K562 (cell line): ENCODE measurements around the gene SFMBT2. TPM values are rescaled to one million over a fixed set of nuclear protein-coding genes. Genes with fewer than 3 reads are reported as not detected.

Experiments
- CCNT2 ChIP-seq: IDR thresholded peaks from 2 replicates; pipeline ENCODE4 v1.6.1; 2011; ENCODE audit warnings: borderline replicate concordance, low read depth, mild to moderate bottlenecking, moderate library complexity, mixed read lengths, low read length; ENCODE audit not compliant: insufficient read length; ENCODE audit errors: extremely low read depth
- FIP1L1 ChIP-seq: fragments of 200-400 bp; formaldehyde crosslinking; IDR thresholded peaks from 2 replicates; pipeline ENCODE4 v1.6.1; 2018; ENCODE audit warnings: mild to moderate bottlenecking, low read depth, low read length; ENCODE audit not compliant: poor library complexity, severe bottlenecking
- MAZ ChIP-seq, 2 experiments: fragments of 450-650 bp in 1 of 2; sonication (generic) in 1 of 2; formaldehyde crosslinking; IDR thresholded peaks in 1 of 2; conservative IDR thresholded peaks in 1 of 2; 2 replicates each; pipeline versions ENCODE4 v1.4.0 to v1.5.0; 2020; ENCODE audit warnings: mild to moderate bottlenecking in 1 of 2, missing genetic modification reagents in 1 of 2
- MBD2 ChIP-seq: sonication (generic); IDR thresholded peaks from 2 replicates; pipeline ENCODE4 v1.6.1; 2016; ENCODE audit warnings: low read depth, borderline replicate concordance
- POLR2AphosphoS5 ChIP-seq: IDR thresholded peaks from 2 replicates; pipeline ENCODE4 v1.6.1; 2011; ENCODE audit warnings: mild to moderate bottlenecking, low read depth, low read length, moderate library complexity; ENCODE audit not compliant: control insufficient read depth, insufficient read depth
- ZC3H4 ChIP-seq: sonication (generic); formaldehyde crosslinking; IDR thresholded peaks from 2 replicates; pipeline ENCODE4 v1.9.0; 2021; ENCODE audit warnings: missing genetic modification reagents, borderline replicate concordance
- polyA plus RNA-seq, 8 experiments: library from polyadenylated mRNA; depleted of rRNA in 4 of 8; stranded (reverse) in 5 of 8; unstranded in 3 of 8; fragments of >200 nt; fragmentation: Nextera tagmentation in 2 of 8; fragmentation: Illumina TruSeq in 1 of 8; extraction: Ambion mirVana in 2 of 8; extraction: Trizol in 1 of 8; gene quantifications; 2 replicates each; pipeline versions ENCODE4 v1.2.1 to v1.2.3, GENCODE V29; 2011 to 2014; ENCODE audit warnings: inconsistent platforms in 1 of 8, missing spikeins in 1 of 8
- total RNA-seq, 7 experiments: library from RNA; depleted of rRNA in 6 of 7; stranded (reverse); fragments of >200 nt in 6 of 7; fragmentation: Illumina TruSeq in 2 of 7; extraction: Trizol in 2 of 7; gene quantifications; 2 replicates each; pipeline versions ENCODE4 v1.2.1 to v1.2.3, GENCODE V29; 2011 to 2021; ENCODE audit warnings: low replicate concordance in 1 of 7
- TF ChIP-seq, protein P1 (sequence below), 2 experiments: fragments of 450-650 bp in 1 of 2; sonication (generic) in 1 of 2; formaldehyde crosslinking in 1 of 2; IDR thresholded peaks; 2 replicates each; pipeline versions ENCODE4 v1.7.1 to v1.9.0; 2016 to 2022; ENCODE audit warnings: inconsistent platforms in 1 of 2, mild to moderate bottlenecking in 1 of 2, missing genetic modification reagents in 1 of 2
- TF ChIP-seq, protein P2 (sequence below): fragments of 450-650 bp; conservative IDR thresholded peaks from 2 replicates; pipeline ENCODE4 v1.6.1; 2016; ENCODE audit warnings: missing genetic modification characterization, low read depth, mild to moderate bottlenecking, missing compliant biosample characterization, moderate library complexity
- TF ChIP-seq, protein P3 (sequence below): fragments of 450-650 bp; IDR thresholded peaks from 2 replicates; pipeline ENCODE4 v1.6.1; 2016; ENCODE audit warnings: borderline replicate concordance

The SFMBT2 gene
- total and polyA plus RNA-seq, 9 of the 15 experiments (the other 6 are each of a cell fraction or from before 2014, with no cell fraction given) = 1.2 to 13.6 (median 7.6) TPM

DNA sequence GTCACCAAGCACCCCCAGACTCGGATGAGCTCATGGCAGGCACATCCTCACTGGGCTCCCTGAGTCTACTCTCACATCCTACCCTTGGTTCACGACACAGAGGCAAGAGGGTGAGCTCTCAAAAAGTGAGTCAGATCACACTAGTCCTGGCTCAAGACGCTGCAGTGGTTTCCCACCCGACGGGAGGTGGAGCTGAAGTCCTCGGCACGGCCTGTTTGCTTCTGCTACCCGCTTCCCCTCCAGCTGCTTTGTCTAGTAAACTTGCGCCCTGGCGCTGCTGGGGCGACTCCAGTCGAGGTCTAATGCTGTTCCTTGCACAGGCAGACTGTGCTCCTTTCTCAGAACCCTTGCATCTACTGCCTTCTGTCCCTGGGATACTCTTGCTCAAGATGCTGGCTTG is 13.5 kb upstream of the SFMBT2 start (continued):
- TF ChIP-seq, protein P1, sequence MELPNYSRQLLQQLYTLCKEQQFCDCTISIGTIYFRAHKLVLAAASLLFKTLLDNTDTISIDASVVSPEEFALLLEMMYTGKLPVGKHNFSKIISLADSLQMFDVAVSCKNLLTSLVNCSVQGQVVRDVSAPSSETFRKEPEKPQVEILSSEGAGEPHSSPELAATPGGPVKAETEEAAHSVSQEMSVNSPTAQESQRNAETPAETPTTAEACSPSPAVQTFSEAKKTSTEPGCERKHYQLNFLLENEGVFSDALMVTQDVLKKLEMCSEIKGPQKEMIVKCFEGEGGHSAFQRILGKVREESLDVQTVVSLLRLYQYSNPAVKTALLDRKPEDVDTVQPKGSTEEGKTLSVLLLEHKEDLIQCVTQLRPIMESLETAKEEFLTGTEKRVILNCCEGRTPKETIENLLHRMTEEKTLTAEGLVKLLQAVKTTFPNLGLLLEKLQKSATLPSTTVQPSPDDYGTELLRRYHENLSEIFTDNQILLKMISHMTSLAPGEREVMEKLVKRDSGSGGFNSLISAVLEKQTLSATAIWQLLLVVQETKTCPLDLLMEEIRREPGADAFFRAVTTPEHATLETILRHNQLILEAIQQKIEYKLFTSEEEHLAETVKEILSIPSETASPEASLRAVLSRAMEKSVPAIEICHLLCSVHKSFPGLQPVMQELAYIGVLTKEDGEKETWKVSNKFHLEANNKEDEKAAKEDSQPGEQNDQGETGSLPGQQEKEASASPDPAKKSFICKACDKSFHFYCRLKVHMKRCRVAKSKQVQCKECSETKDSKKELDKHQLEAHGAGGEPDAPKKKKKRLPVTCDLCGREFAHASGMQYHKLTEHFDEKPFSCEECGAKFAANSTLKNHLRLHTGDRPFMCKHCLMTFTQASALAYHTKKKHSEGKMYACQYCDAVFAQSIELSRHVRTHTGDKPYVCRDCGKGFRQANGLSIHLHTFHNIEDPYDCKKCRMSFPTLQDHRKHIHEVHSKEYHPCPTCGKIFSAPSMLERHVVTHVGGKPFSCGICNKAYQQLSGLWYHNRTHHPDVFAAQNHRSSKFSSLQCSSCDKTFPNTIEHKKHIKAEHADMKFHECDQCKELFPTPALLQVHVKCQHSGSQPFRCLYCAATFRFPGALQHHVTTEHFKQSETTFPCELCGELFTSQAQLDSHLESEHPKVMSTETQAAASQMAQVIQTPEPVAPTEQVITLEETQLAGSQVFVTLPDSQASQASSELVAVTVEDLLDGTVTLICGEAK (IDR thresholded peaks at IDR 0.05) = no peak
- TF ChIP-seq, protein P1 (CRISPR knock-in tag; IDR thresholded peaks at IDR 0.05) = no peak
- TF ChIP-seq, protein P2, sequence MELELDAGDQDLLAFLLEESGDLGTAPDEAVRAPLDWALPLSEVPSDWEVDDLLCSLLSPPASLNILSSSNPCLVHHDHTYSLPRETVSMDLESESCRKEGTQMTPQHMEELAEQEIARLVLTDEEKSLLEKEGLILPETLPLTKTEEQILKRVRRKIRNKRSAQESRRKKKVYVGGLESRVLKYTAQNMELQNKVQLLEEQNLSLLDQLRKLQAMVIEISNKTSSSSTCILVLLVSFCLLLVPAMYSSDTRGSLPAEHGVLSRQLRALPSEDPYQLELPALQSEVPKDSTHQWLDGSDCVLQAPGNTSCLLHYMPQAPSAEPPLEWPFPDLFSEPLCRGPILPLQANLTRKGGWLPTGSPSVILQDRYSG (tag) = no peak
- TF ChIP-seq, protein P3, sequence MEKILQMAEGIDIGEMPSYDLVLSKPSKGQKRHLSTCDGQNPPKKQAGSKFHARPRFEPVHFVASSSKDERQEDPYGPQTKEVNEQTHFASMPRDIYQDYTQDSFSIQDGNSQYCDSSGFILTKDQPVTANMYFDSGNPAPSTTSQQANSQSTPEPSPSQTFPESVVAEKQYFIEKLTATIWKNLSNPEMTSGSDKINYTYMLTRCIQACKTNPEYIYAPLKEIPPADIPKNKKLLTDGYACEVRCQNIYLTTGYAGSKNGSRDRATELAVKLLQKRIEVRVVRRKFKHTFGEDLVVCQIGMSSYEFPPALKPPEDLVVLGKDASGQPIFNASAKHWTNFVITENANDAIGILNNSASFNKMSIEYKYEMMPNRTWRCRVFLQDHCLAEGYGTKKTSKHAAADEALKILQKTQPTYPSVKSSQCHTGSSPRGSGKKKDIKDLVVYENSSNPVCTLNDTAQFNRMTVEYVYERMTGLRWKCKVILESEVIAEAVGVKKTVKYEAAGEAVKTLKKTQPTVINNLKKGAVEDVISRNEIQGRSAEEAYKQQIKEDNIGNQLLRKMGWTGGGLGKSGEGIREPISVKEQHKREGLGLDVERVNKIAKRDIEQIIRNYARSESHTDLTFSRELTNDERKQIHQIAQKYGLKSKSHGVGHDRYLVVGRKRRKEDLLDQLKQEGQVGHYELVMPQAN = no peak
- TF ChIP-seq ZC3H4 (no peak), FIP1L1 (no peak), CCNT2 (no peak), MBD2 (no peak), POLR2AphosphoS5 (no peak), MAZ (CRISPR knock-in tag; conservative IDR thresholded peaks at IDR 0.05 in 1 of 2, IDR thresholded peaks at IDR 0.05 in 1 of 2) (no peak)
- TF ChIP-seq, all 486 proteins: peak for 0
